Measurements from ENCODE around the gene IGSF9B. TPM values are rescaled to one million over a fixed set of nuclear protein-coding genes. Genes with fewer than 3 reads are reported as not detected.
"Not testable (repeated sequence)": the region's sequence is repeated elsewhere in the genome, so short reads cannot be mapped to it uniquely, and the experiment has no call there.

IGSF9B gene, protein sequence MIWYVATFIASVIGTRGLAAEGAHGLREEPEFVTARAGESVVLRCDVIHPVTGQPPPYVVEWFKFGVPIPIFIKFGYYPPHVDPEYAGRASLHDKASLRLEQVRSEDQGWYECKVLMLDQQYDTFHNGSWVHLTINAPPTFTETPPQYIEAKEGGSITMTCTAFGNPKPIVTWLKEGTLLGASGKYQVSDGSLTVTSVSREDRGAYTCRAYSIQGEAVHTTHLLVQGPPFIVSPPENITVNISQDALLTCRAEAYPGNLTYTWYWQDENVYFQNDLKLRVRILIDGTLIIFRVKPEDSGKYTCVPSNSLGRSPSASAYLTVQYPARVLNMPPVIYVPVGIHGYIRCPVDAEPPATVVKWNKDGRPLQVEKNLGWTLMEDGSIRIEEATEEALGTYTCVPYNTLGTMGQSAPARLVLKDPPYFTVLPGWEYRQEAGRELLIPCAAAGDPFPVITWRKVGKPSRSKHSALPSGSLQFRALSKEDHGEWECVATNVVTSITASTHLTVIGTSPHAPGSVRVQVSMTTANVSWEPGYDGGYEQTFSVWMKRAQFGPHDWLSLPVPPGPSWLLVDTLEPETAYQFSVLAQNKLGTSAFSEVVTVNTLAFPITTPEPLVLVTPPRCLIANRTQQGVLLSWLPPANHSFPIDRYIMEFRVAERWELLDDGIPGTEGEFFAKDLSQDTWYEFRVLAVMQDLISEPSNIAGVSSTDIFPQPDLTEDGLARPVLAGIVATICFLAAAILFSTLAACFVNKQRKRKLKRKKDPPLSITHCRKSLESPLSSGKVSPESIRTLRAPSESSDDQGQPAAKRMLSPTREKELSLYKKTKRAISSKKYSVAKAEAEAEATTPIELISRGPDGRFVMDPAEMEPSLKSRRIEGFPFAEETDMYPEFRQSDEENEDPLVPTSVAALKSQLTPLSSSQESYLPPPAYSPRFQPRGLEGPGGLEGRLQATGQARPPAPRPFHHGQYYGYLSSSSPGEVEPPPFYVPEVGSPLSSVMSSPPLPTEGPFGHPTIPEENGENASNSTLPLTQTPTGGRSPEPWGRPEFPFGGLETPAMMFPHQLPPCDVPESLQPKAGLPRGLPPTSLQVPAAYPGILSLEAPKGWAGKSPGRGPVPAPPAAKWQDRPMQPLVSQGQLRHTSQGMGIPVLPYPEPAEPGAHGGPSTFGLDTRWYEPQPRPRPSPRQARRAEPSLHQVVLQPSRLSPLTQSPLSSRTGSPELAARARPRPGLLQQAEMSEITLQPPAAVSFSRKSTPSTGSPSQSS (N-terminal part only)
- total RNA-seq, result 0.81 TPM

DNA sequence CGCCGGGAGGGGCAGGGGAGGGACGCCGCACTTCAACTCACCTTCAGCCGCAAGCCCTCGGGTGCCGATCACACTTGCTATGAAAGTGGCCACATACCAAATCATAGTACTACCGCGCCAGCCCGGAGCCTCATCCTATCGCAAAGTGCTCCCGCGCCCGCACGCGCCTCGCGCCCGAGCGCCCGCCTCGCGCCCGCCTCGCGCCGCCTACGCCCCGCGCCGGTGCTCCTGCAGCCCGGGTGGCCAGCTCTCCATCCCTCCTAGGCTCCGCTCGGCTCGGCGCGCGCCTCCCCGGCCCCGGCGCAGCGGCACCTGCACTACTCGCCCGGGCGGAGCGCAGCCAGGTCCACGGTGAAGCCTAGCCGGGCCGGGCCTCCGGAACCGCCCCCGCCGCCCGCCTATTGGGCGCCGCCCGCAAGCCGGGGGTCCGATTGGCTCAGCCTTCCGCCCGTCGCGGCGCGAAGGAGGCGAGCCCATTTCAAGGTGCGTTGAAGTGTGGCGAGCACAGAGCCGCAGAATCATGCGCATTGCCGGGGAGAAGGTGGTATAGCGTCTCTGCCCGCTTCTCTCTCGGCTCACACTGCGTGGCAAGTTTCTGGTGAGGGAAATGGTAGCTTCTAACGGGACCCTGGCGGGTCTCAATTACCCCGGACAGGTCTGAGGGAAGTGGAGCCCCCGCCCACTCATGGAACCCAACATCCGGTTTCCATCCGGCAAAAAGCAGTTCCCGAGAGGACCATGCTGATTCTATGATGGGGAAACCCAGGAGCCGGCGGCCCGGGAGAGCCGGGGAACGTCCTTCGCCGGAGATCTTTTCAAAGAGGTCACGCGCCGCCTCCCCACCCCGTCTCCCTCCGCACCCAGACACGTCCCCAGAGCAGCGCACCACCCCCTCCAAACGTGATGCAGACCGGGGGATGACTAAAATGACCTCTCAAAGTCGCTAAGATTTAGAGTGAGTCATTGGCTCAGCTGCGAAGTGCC is at the start of gene IGSF9B:
TSS of gene IGSF9B (minus strand) at position 319 of the 984 bp plus-strand sequence. CDS start at position 105, 214 bp downstream.
- peak; percentile 74 to 83 (median 79) for DNase-seq (ENCODE audit: low read depth in 2 of 3, low spot score in 2 of 3)

GRCh38 chr11:134004496-134005172 is 47.9 kb upstream of the IGSF9B start:
- no peak for DNase-seq (ENCODE audit: low read depth in 2 of 3, low spot score in 2 of 3)

- no peak for DNase-seq (ENCODE audit: low read depth in 2 of 3, low spot score in 2 of 3)
Measured at GRCh38 chr11:134003792-134004495, 47.2 kb upstream of the IGSF9B start.

GRCh38 chr11:134002819-134003218 is 46.1 kb upstream of the IGSF9B start:
- DNase-seq (ENCODE audit: low read depth in 2 of 3, low spot score in 2 of 3), result not testable (repeated sequence)

DNA sequence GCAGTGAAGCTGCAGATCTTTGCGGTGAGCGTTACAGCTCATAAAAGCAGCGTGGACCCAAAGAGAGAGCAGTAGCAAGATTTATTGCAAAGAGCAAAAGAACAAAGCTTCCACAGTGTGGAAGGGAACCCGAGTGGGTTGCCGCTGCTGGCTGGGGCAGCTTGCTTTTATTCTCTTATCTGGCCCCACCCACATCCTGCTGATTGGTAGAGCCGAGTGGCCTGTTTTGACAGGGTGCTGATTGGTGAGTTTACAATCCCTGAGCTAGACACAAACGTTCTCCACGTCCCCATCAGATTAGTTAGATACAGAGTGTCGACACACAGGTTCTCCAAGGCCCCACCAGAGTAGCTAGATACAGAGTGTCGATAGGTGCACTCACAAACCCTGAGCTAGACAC is 45.6 kb upstream of the IGSF9B start:
- DNase-seq (ENCODE audit: low read depth in 2 of 3, low spot score in 2 of 3), result not testable (repeated sequence)

- no peak for DNase-seq (ENCODE audit: low read depth in 2 of 3, low spot score in 2 of 3)
Measured at GRCh38 chr11:134001596-134001995, 44.8 kb upstream of the IGSF9B start.

- DNase-seq (ENCODE audit: low read depth in 2 of 3, low spot score in 2 of 3), result no peak
Measured at GRCh38 chr11:134001088-134001487, 44.3 kb upstream of the IGSF9B start.

DNA sequence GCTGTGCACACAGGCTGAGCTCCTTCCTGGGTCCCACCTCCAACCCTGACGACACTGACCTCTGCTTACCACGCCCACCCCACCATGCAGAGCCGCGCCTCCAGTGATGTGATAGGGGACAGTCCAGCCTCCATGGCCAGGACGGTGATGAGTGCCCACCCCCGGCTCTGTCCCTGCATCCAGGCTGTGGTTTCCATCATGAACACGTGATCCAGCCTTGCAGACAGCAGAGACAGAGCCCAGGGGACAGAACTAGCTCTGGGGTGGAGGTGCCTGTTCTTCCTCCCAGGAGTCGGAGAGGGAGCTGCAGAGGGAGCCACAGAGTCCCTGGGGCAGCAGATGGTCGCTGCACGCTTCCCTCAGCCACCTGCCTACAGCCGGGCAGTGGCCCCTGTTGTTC is 42.6 kb upstream of the IGSF9B start:
- no peak for DNase-seq (ENCODE audit: low read depth in 2 of 3, low spot score in 2 of 3)

- no peak for DNase-seq (ENCODE audit: low read depth in 2 of 3, low spot score in 2 of 3)
Measured at GRCh38 chr11:133997554-133997953, 40.8 kb upstream of the IGSF9B start.

DNA sequence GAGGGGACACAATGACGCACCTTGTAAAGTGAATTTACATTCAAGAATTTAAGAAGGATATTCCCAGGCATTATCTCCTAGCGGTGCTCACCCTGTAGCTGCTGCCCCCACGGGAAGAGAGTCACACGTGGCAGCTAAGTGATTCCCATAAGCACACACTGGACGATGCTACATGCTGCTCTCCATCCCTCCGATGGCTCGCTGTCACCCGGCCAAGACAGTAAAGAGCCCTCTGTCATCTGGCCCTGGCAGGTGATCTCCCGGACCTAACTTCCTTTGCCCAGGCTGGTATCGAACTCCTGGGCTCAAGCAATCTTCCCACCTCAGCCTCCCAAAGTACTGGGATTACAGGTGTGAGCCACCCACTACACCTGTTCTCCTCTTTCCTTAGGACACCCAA is 39.9 kb upstream of the IGSF9B start:
- DNase-seq (ENCODE audit: low read depth in 2 of 3, low spot score in 2 of 3), result no peak

GRCh38 chr11:133995066-133995465 is 38.3 kb upstream of the IGSF9B start:
- no peak for DNase-seq (ENCODE audit: low read depth in 2 of 3, low spot score in 2 of 3)

GRCh38 chr11:133993921-133994320 is 37.2 kb upstream of the IGSF9B start:
- DNase-seq (ENCODE audit: low read depth in 2 of 3, low spot score in 2 of 3), result no peak

- DNase-seq (ENCODE audit: low read depth in 2 of 3, low spot score in 2 of 3), result no peak
Measured at GRCh38 chr11:133993107-133993506, 36.3 kb upstream of the IGSF9B start.

DNA sequence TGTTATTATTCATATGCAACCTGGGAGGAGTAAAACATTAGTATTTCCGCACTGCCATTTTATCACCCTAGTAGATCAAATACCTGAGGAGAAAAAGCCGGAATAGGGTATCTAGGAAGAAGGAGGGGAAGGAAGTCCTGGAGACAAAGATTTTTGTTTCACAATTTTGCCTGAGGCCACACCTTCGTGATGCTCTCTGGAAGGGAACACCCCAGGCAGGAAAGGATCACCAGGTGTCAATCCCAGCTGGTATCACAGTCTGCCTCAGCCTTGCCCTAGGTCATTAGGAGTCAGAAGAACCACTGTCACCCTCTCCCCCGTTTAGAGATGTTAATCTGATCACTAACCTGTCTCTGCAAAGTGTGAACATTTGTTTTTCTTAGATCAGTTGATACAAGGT is 35.4 kb upstream of the IGSF9B start:
- DNase-seq (ENCODE audit: low read depth in 2 of 3, low spot score in 2 of 3), result no peak

- no peak for DNase-seq (ENCODE audit: low read depth in 2 of 3, low spot score in 2 of 3)
Measured at GRCh38 chr11:133991101-133991500, 34.3 kb upstream of the IGSF9B start.

DNA sequence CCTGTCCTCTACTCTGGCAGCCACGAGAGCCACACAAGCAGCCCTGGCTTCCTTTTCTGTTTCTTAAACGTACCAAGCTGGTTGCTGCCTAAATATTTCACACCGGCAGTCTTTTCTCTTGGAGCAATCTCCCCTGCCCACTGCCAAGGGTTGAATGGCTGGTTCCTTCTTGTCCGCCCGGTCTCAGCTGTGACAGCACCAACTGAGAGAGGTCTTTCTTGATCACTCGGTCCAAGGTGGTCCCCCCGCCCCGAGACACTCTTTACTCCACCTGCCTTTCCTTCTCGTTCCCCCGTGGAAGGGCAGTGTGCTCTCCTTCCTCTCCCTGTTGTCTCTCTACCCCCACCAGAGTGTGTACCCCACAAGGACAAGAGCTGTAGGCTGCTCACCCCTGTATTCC is 33.7 kb upstream of the IGSF9B start:
- DNase-seq (ENCODE audit: low read depth in 2 of 3, low spot score in 2 of 3), result no peak

DNA sequence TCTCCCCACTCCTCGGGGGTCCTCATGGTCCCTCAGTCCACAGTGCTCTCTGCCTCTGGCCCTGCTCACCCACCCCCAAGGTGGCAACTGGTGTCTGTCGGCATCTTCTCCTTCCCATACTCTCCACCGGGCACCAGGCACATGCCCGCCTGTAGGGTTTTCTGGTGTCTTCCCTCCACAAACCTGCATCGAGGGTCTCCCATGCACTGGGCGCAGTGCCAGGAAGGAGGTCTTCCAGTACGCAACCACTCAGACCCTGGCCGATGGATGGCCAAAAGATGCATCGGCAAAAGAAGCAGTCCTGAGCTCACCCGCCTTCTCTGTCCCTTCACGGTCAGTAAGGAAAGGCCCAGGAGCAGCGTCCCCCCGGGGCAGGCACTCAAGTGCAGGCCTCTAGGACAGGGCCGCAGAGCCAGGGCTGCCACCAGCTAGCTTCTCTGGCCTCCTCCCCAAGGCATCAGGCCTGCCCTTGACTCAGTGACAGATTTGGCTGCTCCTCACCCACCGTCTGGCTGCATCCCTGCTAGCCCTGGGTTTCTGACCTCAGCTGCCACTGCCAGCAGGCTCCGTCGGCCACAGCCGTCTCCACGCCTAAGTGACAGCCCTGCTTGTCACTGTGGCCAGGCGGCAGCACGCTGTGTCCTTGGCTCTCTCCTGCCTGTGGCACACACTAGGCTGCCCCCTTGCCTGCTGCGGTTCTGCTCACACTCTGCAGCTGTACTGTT is 32.1 kb upstream of the IGSF9B start:
- DNase-seq (ENCODE audit: low read depth in 2 of 3, low spot score in 2 of 3), result no peak

GRCh38 chr11:133987171-133987570 is 30.4 kb upstream of the IGSF9B start:
- no peak for DNase-seq (ENCODE audit: low read depth in 2 of 3, low spot score in 2 of 3)

Measured in hematopoietic multipotent progenitor cell (in vitro differentiated cells).